Adrenal gland (tissue), 12 donors: ENCODE measurements around the gene MROH2A. TPM values are rescaled to one million over a fixed set of nuclear protein-coding genes. Genes with fewer than 3 reads are reported as not detected.

Experiments
- DNase-seq, 7 donors: peaks; one replicate each; pipeline ENCODE4 v3.0.0-alpha.2; 2019 to 2020
- H3K27ac ChIP-seq, 5 donors: fragments of 200-600 bp; sonication (generic) in 4 of 5; 1 replicate in 3 of 5; 2 replicates in 2 of 5; pipeline versions ENCODE4 v1.5.1 to v1.8.0; 2016 to 2020; ENCODE audit warnings: mild to moderate bottlenecking in 1 of 5
- H3K27me3 ChIP-seq: fragments of 200-600 bp; 2 replicates; pipeline ENCODE4 v1.8.0; 2021
- H3K36me3 ChIP-seq, 2 donors: fragments of 200-600 bp; replicated peaks in 1 of 2; 1 replicate in 1 of 2; 2 replicates in 1 of 2; pipeline versions ENCODE4 v1.5.1 to v1.8.0; 2018 to 2022
- H3K4me1 ChIP-seq, 2 donors: fragments of 200-600 bp; replicated peaks in 1 of 2; 1 replicate in 1 of 2; 2 replicates in 1 of 2; pipeline versions ENCODE4 v1.5.1 to v1.8.0; 2018 to 2021
- H3K4me3 ChIP-seq, 4 donors: fragments of 200-600 bp; sonication (generic) in 3 of 4; one replicate each; pipeline ENCODE4 v1.5.1; 2016 to 2018
- H3K9me3 ChIP-seq, 3 donors: fragments of 200-600 bp; sonication (generic) in 1 of 3; replicated peaks in 1 of 3; 1 replicate in 2 of 3; 2 replicates in 1 of 3; pipeline versions ENCODE4 v1.5.1 to v1.8.0; 2016 to 2021
- CTCF ChIP-seq, 6 experiments: fragments of 450-650 bp in 4 of 6; fragments of 200-600 bp in 2 of 6; sonication (generic) in 1 of 6; IDR thresholded peaks; 1 replicate in 5 of 6; 2 replicates in 1 of 6; pipeline versions ENCODE4 v1.5.1 to v1.8.0; 2016 to 2021; ENCODE audit warnings: antibody characterized with exemption in 6 of 6, mild to moderate bottlenecking in 2 of 6, moderate library complexity in 1 of 6
- POLR2A ChIP-seq, 2 donors: fragments of 450-650 bp; IDR thresholded peaks; one replicate each; pipeline ENCODE4 v1.6.1; 2017; ENCODE audit warnings: antibody characterized with exemption in 2 of 2, mild to moderate bottlenecking in 2 of 2, moderate library complexity in 1 of 2
- WGBS, 4 donors: extraction: QIAGEN DNeasy Blood & Tissue Kit in 2 of 4; methylation state at CpG; one replicate each; pipeline versions ENCODE4 v1.1.5 to v1.1.7; 2013 to 2017; 5-methylcytosine and 5-hydroxymethylcytosine counted together
- intact Hi-C, 2 donors: fragments of 100-400 bp; cut with DNase I; formaldehyde crosslinking; loops; one replicate each; pipeline versions ENCODE4 v1.14.1 to v1.15.0; 2022 to 2023
- polyA plus RNA-seq, 3 donors: library from polyadenylated mRNA; stranded (reverse); fragments of 200-250 nt in 2 of 3; fragments of 350-450 nt in 1 of 3; fragmentation: Illumina TruSeq in 1 of 3; extraction: RNeasy Lipid Tissue Mini Kit (QIAGEN cat#74804) in 1 of 3; gene quantifications; one replicate each; pipeline ENCODE4 v1.2.3, GENCODE V29; 2013 to 2014
- total RNA-seq, 9 donors: library from RNA; depleted of rRNA in 4 of 9; stranded (reverse); fragments of >200 nt in 4 of 9; fragments of 120-200 nt in 1 of 9; fragmentation: NEBNext Ultra II Directional in 1 of 9; extraction: Animal tissue kit (Norgen Biotek cat#: 25700) in 1 of 9; gene quantifications; one replicate each; pipeline versions ENCODE4 v1.1.0 to v1.2.4, GENCODE V29; 2013 to 2023
- donor health status: healthy with polysubstance abuse.
- donor health status: Bipolar disorder and iron deficiency.
- donor health status: DM: yes; HTN: yes; CAD: no.
- donor health status: DM: no; HTN: no; CAD: no.
- donor health status: DM: no; HTN: no; CAD: no.
- donor health status: DM: yes; HTN: yes; CAD: no.

The MROH2A gene
- total and polyA plus RNA-seq, 12 donors: 0.13 TPM; not detected in 11

- Histone ChIP-seq H3K36me3 (no peaks in the 10 kb centered on the region), H3K4me1 (no peaks in the 10 kb centered on the region), H3K27me3 (no peaks in the 10 kb centered on the region), H3K9me3 (no peaks in the 10 kb centered on the region), H3K27ac (no peak overlapping the region), H3K4me3 (no peak overlapping the region)
- DNase-seq: peak in 1 of 7 donors; percentile 3
- TF ChIP-seq POLR2A (IDR thresholded peaks at IDR 0.05) (no peak), CTCF (IDR thresholded peaks at IDR 0.05) (no peak)
- intact Hi-C loops: no loop called here
- 70 to 77% (median 75%) methylated on average over 9 to 17 of the region's 17 CpGs for WGBS, 4 donors
Measured at GRCh38 chr2:233818639-233819621, 40.8 kb downstream of the MROH2A start.

GRCh38 chr2:233819884-233820773 is 42.0 kb downstream of the MROH2A start:
- Histone ChIP-seq H3K27me3 (no peaks in the 10 kb centered on the region), H3K4me1 (no peaks in the 10 kb centered on the region), H3K36me3 (no peaks in the 10 kb centered on the region), H3K27ac (no peak overlapping the region), H3K9me3 (no peaks in the 10 kb centered on the region), H3K4me3 (no peak overlapping the region)
- TF ChIP-seq POLR2A (IDR thresholded peaks at IDR 0.05): no peak
- TF ChIP-seq CTCF (IDR thresholded peaks at IDR 0.05): no peak
- 80 to 84% (median 82%) methylated on average over 7 to 18 of the region's 18 CpGs for WGBS, 4 donors
- intact Hi-C loops: no loop called here
- peak in 1 of 7 donors; percentile 8 for DNase-seq

- Histone ChIP-seq H3K4me3 (no peak overlapping the region), H3K27me3 (no peaks in the 10 kb centered on the region), H3K27ac (no peak overlapping the region), H3K9me3 (no peaks in the 10 kb centered on the region), H3K36me3 (no peaks in the 10 kb centered on the region), H3K4me1 (no peaks in the 10 kb centered on the region)
- WGBS, 4 donors: 81 to 87% (median 83%) methylated on average over 3 to 6 of the region's 6 CpGs
- TF ChIP-seq CTCF (IDR thresholded peaks at IDR 0.05): no peak
- TF ChIP-seq POLR2A (IDR thresholded peaks at IDR 0.05): no peak
- DNase-seq: peak in 1 of 7 donors; percentile 8
- intact Hi-C loops: no loop called here
Measured at GRCh38 chr2:233820774-233821105, 42.6 kb downstream of the MROH2A start.

- intact Hi-C loops: no loop called here
- DNase-seq: no peak
Measured at GRCh38 chr2:233821196-233821595, 43.1 kb downstream of the MROH2A start.

More at GRCh38 chr2:233821196-233821595, 43.1 kb downstream of the MROH2A start:
- H3K36me3 ChIP-seq: no peaks in the 10 kb centered on the region
- no peak overlapping the region for H3K4me3 ChIP-seq
- 83 to 95% (median 89%) methylated on average over 3 of the region's 3 CpGs for WGBS, 4 donors
- H3K27ac ChIP-seq: no peak overlapping the region
- H3K9me3 ChIP-seq: no peaks in the 10 kb centered on the region
- no peak for TF ChIP-seq POLR2A (IDR thresholded peaks at IDR 0.05)
- TF ChIP-seq CTCF (IDR thresholded peaks at IDR 0.05): no peak
- no peaks in the 10 kb centered on the region for H3K27me3 ChIP-seq
- H3K4me1 ChIP-seq: no peaks in the 10 kb centered on the region
